Endodermal cell (in vitro differentiated cells): ENCODE results near the gene FARSB. TPM values are rescaled to one million over a fixed set of nuclear protein-coding genes. Genes with fewer than 3 reads are reported as not detected.

ENCODE experiments used
- DNase-seq: peaks from one replicate; pipeline ENCODE4 v3.0.0-alpha.2; 2017
- H3K27ac ChIP-seq: 2 replicates; pipeline ENCODE4 v1.5.1; 2013; ENCODE audit warnings: mild to moderate bottlenecking, low read depth, low read length, moderate library complexity
- H3K27me3 ChIP-seq: 2 replicates; pipeline ENCODE4 v1.6.1; 2013; ENCODE audit warnings: mild to moderate bottlenecking, low read length, moderate library complexity; ENCODE audit not compliant: insufficient read depth, control insufficient read depth, poor library complexity, severe bottlenecking
- H3K36me3 ChIP-seq: 2 replicates; pipeline ENCODE4 v1.7.0; 2013; ENCODE audit warnings: mild to moderate bottlenecking, low read length, moderate library complexity; ENCODE audit not compliant: control insufficient read depth, insufficient read depth
- H3K4me1 ChIP-seq: one replicate; pipeline ENCODE4 v1.7.0; 2013; ENCODE audit warnings: low read length; ENCODE audit not compliant: control insufficient read depth, insufficient read depth
- H3K4me3 ChIP-seq: 2 replicates; pipeline ENCODE4 v1.5.1; 2013; ENCODE audit warnings: mild to moderate bottlenecking, low read length, moderate library complexity
- H3K9ac ChIP-seq: 2 replicates; pipeline ENCODE4 v1.6.1; 2013; ENCODE audit warnings: mild to moderate bottlenecking, low read length, moderate library complexity; ENCODE audit not compliant: poor library complexity, severe bottlenecking; ENCODE audit errors: extremely low read depth
- H3K9me3 ChIP-seq: 2 replicates; pipeline ENCODE4 v1.6.1; 2013; ENCODE audit warnings: mild to moderate bottlenecking, low read length, moderate library complexity; ENCODE audit not compliant: control insufficient read depth
- H3K27ac Mint-ChIP-seq: 2 replicates; pipeline ENCODE4 v1.8.0; 2020; ENCODE audit warnings: mixed read lengths
- H3K27me3 Mint-ChIP-seq: 2 replicates; pipeline ENCODE4 v1.8.0; 2021; ENCODE audit warnings: mild to moderate bottlenecking, mixed read lengths; ENCODE audit not compliant: insufficient read depth
- H3K36me3 Mint-ChIP-seq: 2 replicates; pipeline ENCODE4 v1.8.0; 2020; ENCODE audit warnings: low read depth, mixed read lengths
- H3K4me1 Mint-ChIP-seq: 2 replicates; pipeline ENCODE4 v1.8.0; 2020; ENCODE audit warnings: mixed read lengths
- H3K4me3 Mint-ChIP-seq: 2 replicates; pipeline ENCODE4 v1.8.0; 2020; ENCODE audit warnings: mild to moderate bottlenecking, moderate library complexity, mixed read lengths
- H3K9me3 Mint-ChIP-seq: 2 replicates; pipeline ENCODE4 v1.8.0; 2020; ENCODE audit warnings: mild to moderate bottlenecking, mixed read lengths
- WGBS, 2 experiments: methylation state at CpG; one replicate each; pipeline versions ENCODE4 v1.1.5 to v1.1.7; 2013; ENCODE audit warnings: missing lambda C conversion rate in 2 of 2, mixed read lengths in 1 of 2; ENCODE audit not compliant: insufficient coverage in 1 of 2, insufficient read length in 1 of 2; 5-methylcytosine and 5-hydroxymethylcytosine counted together
- long read RNA-seq, 4 experiments: library from polyadenylated mRNA in 2 of 4; library from RNA in 1 of 4; library from capped mRNA in 1 of 4; stranded (forward) in 3 of 4; unstranded in 1 of 4; transcript quantifications; one replicate each; pipeline ENCODE4 v2.0.0, GENCODE V29; 2020 to 2021; ENCODE audit warnings: inconsistent platforms in 1 of 4
- polyA plus RNA-seq, 2 experiments: library from polyadenylated mRNA; stranded (reverse); fragments of 50-300 nt; gene quantifications; one replicate each; pipeline ENCODE4 v1.2.3, GENCODE V29; 2013
- total RNA-seq, 2 donors: library from RNA; stranded (reverse); fragmentation: NEBNext Ultra II Directional in 1 of 2; extraction: Animal tissue kit (Norgen Biotek cat#: 25700) in 1 of 2; gene quantifications; 2 replicates in 1 of 2; 3 replicates in 1 of 2; pipeline ENCODE4 v1.2.1, GENCODE V29; 2021
- TF ChIP-seq, protein P1 (sequence below): fragments of 200-600 bp; sonication (generic); conservative IDR thresholded peaks from 2 replicates; pipeline ENCODE4 v1.5.0; 2021; ENCODE audit warnings: antibody characterized with exemption, mild to moderate bottlenecking

The FARSB gene
- 10 to 100 TPM; 15.9 to 18.3 TPM for total RNA-seq
- 31.4 TPM for polyA plus RNA-seq (2013, experiment 1 of 2)
- 28.4 TPM for polyA plus RNA-seq (2013, experiment 2 of 2)
- long read RNA-seq, experiment 1, transcript FARSB-201 (17 exons, 3,369 nt): major isoform, 19 of 29 reads
- long read RNA-seq, experiment 1, partial matches to known transcripts: 8 of 29 reads
- long read RNA-seq, experiment 1, other reads (novel, unspliced or antisense): 2 of 29 reads
- long read RNA-seq, experiment 2, transcript FARSB-201 (17 exons, 3,369 nt): major isoform, 69 of 75 reads
- long read RNA-seq, experiment 2, partial matches to known transcripts: 0 of 75 reads
- long read RNA-seq, experiment 2, other reads (novel, unspliced or antisense): 6 of 75 reads
- long read RNA-seq, experiment 3, transcript FARSB-201 (17 exons, 3,369 nt): major isoform, 242 of 269 reads
- long read RNA-seq, experiment 3, partial matches to known transcripts: 8 of 269 reads
- long read RNA-seq, experiment 3, other reads (novel, unspliced or antisense): 19 of 269 reads
- long read RNA-seq, experiment 4, transcript FARSB-201 (17 exons, 3,369 nt): major isoform, 42 of 45 reads
- long read RNA-seq, experiment 4, partial matches to known transcripts: 1 of 45 reads
- long read RNA-seq, experiment 4, other reads (novel, unspliced or antisense): 2 of 45 reads

DNA sequence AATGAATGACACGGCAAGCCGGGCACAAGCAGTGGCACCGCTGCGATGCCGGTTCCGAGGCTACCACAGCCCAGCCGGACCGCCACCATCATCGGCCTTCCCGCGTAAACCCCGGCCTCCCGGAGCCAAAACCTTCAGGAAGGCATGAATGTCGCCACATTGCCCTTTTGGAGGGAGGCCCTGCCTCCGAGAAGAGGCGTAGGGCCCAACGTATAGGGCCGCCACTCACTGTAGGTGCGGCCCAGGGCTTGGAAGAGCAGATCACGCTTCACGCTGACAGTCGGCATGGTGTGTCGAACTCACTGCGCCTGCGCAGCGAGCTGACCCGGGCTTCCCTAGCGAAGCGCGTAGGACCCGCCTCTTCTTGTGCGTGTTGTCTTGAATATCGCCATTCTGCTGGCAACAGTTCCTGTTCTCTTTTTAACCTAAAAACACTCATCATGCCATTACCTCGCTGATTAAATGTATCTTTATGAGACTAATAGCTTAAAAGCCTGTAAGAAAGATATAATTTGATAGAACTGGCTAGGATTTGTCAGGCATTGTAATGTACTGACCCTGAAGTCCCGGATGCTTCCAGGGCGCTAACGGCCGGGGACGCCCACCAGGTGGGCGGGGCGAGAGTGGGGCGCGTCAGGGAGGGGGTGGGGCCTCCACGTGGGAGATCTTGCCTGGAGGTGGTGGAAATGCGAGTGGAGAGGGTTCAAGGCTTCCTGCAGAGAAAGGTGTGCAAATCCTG lies at the start of gene FARSB:
Gene FARSB (minus strand): TSS at position 306 of the 739 bp plus-strand sequence. CDS start 19 bp downstream, at position 287.
- no peaks in the 10 kb centered on the region for H3K9me3 Mint-ChIP-seq
- peaks cover 22% of the 10 kb centered on the region for H3K4me1 Mint-ChIP-seq
- peak within 1 kb of the TSS; percentile 99 for H3K27ac Mint-ChIP-seq
- peak; percentile 96 for DNase-seq
- H3K27me3 Mint-ChIP-seq: no peaks in the 10 kb centered on the region
- TF ChIP-seq, protein P1, sequence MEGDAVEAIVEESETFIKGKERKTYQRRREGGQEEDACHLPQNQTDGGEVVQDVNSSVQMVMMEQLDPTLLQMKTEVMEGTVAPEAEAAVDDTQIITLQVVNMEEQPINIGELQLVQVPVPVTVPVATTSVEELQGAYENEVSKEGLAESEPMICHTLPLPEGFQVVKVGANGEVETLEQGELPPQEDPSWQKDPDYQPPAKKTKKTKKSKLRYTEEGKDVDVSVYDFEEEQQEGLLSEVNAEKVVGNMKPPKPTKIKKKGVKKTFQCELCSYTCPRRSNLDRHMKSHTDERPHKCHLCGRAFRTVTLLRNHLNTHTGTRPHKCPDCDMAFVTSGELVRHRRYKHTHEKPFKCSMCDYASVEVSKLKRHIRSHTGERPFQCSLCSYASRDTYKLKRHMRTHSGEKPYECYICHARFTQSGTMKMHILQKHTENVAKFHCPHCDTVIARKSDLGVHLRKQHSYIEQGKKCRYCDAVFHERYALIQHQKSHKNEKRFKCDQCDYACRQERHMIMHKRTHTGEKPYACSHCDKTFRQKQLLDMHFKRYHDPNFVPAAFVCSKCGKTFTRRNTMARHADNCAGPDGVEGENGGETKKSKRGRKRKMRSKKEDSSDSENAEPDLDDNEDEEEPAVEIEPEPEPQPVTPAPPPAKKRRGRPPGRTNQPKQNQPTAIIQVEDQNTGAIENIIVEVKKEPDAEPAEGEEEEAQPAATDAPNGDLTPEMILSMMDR: no peak
- no peaks in the 10 kb centered on the region for H3K36me3 ChIP-seq
- peak within 1 kb of the TSS; percentile 93 for H3K4me3 Mint-ChIP-seq
- H3K27ac ChIP-seq: peak within 1 kb of the TSS; percentile 97
- no peaks in the 10 kb centered on the region for H3K9me3 ChIP-seq
- H3K27me3 ChIP-seq: no peaks in the 10 kb centered on the region
- peak within 1 kb of the TSS; percentile 99 for H3K4me3 ChIP-seq
- H3K36me3 Mint-ChIP-seq: no peaks in the 10 kb centered on the region
- H3K9ac ChIP-seq: peak within 1 kb of the TSS; percentile 92
- H3K4me1 ChIP-seq: no peaks in the 10 kb centered on the region
- 0 to 1% methylated on average over 25 to 45 of the region's 45 CpGs for WGBS, 2 experiments

DNA sequence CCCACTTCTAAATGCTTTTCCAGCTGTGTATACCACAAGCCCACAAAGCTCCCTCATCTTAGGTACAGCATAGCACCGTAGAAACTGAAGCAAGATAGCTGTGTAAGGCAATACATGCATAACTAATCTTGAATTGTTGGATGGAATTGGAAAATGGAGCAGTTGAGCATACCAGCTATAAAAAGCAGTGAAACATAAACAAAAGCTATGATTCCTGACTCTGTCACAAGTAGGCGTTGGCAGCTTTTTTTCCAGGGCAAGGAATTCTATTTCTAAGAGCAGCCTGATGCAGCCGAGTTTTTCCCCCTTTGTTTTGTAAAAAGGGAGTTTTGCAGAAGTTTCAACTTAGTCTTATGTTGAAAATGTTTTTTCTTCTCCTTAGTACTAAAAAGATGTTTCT lies 48.0 kb upstream of the FARSB start:
- no peaks in the 10 kb centered on the region for H3K9me3 ChIP-seq
- peaks cover 5% of the 10 kb centered on the region for H3K27me3 ChIP-seq
- no peak overlapping the region for H3K9ac ChIP-seq
- no peak for DNase-seq
- H3K36me3 Mint-ChIP-seq: no peaks in the 10 kb centered on the region
- H3K4me1 Mint-ChIP-seq: no peaks in the 10 kb centered on the region
- H3K4me1 ChIP-seq: no peaks in the 10 kb centered on the region
- no peak overlapping the region for H3K4me3 ChIP-seq
- WGBS, 2 experiments: 93 to 100% methylated on average over 1 to 3 of the region's 3 CpGs
- no peak overlapping the region for H3K27ac ChIP-seq
- H3K27ac Mint-ChIP-seq: no peak overlapping the region
- no peak overlapping the region for H3K4me3 Mint-ChIP-seq
- H3K9me3 Mint-ChIP-seq: no peaks in the 10 kb centered on the region
- peaks cover 13% of the 10 kb centered on the region for H3K27me3 Mint-ChIP-seq
- TF ChIP-seq, protein P1: no peak
- no peaks in the 10 kb centered on the region for H3K36me3 ChIP-seq

DNA sequence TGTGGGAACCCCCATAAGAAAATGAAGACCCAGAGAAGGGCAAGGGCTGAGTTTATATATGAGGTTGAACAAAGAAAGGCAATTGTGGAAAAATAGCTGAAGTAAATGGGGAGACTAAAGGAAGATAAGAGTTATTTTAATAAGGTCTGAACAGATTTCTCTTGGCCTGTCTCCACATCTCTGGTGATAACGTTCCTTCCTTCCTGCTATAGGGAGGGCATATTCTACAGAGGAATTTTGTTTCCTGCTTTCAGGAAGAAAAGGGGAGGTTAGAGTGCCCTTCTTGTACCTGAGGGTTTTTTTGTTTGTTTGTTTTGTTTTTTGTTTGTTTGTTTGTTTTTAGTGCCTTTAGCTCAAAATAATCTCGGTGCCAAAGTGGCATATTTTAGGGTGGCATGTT lies 47.2 kb upstream of the FARSB start:
- H3K4me1 Mint-ChIP-seq: no peaks in the 10 kb centered on the region

More for the DNA sequence above, 47.2 kb upstream of the FARSB start:
- Histone ChIP-seq H3K27me3 (peaks cover 5% of the 10 kb centered on the region), H3K36me3 (no peaks in the 10 kb centered on the region), H3K9me3 (no peaks in the 10 kb centered on the region), H3K27ac (no peak overlapping the region), H3K9ac (no peak overlapping the region), H3K4me3 (no peak overlapping the region), H3K4me1 (no peaks in the 10 kb centered on the region)
- no peaks in the 10 kb centered on the region for H3K36me3 Mint-ChIP-seq
- H3K27ac Mint-ChIP-seq: no peak overlapping the region
- peaks cover 13% of the 10 kb centered on the region for H3K27me3 Mint-ChIP-seq
- H3K4me3 Mint-ChIP-seq: no peak overlapping the region
- no peaks in the 10 kb centered on the region for H3K9me3 Mint-ChIP-seq
- no peak for DNase-seq
- 83 to 86% methylated on average over 2 of the region's 2 CpGs for WGBS, 2 experiments
- TF ChIP-seq, protein P1: no peak
